ENCODE data around the gene RNF10. TPM values are rescaled to one million over a fixed set of nuclear protein-coding genes. Genes with fewer than 3 reads are reported as not detected.
A peak's percentile ranks its signal among the peaks of the same experiment; 100 is the strongest.
"Not testable (repeated sequence)": the region's sequence is repeated elsewhere in the genome, so short reads cannot be mapped to it uniquely, and the experiment has no call there.

Gene RNF10
- polyA plus RNA-seq, 1 donor from 2014 or later, result 111 TPM

DNA sequence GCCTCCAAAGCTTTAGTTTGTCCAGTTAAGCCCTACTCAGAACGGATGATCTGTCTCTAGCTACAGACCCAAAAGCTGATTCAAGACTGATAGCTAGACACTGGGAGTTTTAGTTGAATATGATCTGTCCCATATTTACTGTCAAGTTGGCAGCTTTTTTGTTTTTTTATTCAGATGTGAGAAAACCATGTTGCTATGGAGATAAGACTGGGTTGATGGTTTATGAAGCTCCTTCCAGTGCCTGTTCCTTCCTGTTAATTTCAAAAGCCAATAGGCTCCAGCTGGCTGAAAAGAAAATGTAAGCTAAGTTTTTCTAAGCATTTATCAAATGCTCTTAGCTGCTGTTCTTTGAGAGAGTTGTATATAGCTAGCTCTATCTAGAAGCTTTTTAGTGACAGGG lies 33.6 kb upstream of the RNF10 start:
- no peaks in the 10 kb centered on the region for H3K9me3 Mint-ChIP-seq
- H3K4me1 Mint-ChIP-seq, result peaks cover 13 to 21% (median 20%) of the 10 kb centered on the region in 3 donors
- H3K4me3 Mint-ChIP-seq, result peak overlapping the region in 1 of 4 donors; percentile 57
- no peaks in the 10 kb centered on the region for H3K27me3 Mint-ChIP-seq
- peaks cover 4% of the 10 kb centered on the region for H3K36me3 Mint-ChIP-seq
- H3K27ac Mint-ChIP-seq, result no peak overlapping the region

DNA sequence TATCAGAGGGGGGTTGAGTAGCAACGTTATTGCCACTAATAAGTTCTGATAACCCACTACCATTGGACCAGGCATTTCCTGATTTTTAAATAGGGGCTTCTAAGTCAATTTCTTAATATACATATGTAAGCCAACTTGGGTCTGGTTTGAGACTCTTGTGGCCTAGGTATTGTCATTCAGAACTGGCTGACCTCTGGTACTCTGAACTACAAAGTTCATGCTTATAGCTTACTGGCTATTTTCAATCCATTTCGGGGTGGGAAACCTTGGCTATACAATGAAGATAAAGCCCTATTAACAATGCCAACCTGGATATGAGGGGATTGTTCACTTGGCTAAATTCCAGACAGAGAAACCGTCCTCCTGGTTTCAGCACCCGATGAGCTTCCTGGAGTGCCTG lies 29.6 kb upstream of the RNF10 start:
- H3K27me3 Mint-ChIP-seq, result no peaks in the 10 kb centered on the region
- no peaks in the 10 kb centered on the region for H3K4me1 Mint-ChIP-seq
- peaks cover 7% of the 10 kb centered on the region for H3K36me3 Mint-ChIP-seq
- H3K9me3 Mint-ChIP-seq, result no peaks in the 10 kb centered on the region
- peak overlapping the region in 1 of 3 donors; percentile 50 for H3K27ac Mint-ChIP-seq
- H3K4me3 Mint-ChIP-seq, result no peak overlapping the region

DNA sequence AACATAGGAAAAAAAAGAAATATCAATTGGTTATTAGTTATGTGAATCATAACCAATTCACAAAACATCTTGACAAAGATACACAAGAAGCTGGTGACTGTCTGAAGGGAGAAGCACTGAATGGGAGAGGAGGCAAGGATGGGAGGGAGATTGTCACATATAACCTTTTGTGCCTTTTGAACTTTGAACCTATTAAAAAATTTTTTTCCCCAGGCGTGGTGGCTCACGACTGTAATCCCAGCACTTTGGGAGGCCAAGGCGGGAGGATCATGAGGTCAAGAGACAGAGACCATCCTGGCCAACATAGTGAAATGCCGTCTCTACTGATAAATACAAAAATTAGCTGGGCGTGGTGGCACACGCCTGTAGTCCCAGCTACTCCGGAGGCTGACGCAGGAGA lies 25.6 kb upstream of the RNF10 start:
- Mint-ChIP-seq H3K27me3 (no peaks in the 10 kb centered on the region), H3K36me3 (peaks cover 7% of the 10 kb centered on the region), H3K27ac (no peak overlapping the region), H3K4me1 (no peaks in the 10 kb centered on the region), H3K4me3 (no peak overlapping the region), H3K9me3 (no peaks in the 10 kb centered on the region)

DNA sequence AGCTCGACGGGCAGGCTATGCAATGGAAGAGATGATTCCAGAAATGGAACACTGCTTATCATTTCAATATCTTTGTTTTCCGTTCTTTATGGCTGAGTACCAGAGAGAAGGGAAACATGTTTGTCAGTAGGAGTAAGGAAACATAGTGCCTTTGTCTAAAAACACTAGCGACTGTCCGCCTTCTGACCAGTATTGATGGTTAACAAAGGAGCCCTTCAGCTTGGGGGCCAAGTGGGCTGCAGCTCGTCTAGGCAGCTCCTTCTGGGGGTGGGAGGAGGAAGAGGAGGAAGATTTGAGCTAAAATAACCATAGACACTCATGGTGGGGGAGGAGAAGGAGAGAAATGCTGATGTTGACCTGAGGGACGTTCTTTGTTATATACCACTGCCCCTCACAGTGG lies 20.2 kb upstream of the RNF10 start:
- Mint-ChIP-seq H3K9me3 (no peaks in the 10 kb centered on the region), H3K27ac (peak overlapping the region in 1 of 3 donors; percentile 7), H3K4me1 (no peaks in the 10 kb centered on the region), H3K36me3 (peaks cover 4% of the 10 kb centered on the region), H3K27me3 (no peaks in the 10 kb centered on the region), H3K4me3 (no peak overlapping the region)

DNA sequence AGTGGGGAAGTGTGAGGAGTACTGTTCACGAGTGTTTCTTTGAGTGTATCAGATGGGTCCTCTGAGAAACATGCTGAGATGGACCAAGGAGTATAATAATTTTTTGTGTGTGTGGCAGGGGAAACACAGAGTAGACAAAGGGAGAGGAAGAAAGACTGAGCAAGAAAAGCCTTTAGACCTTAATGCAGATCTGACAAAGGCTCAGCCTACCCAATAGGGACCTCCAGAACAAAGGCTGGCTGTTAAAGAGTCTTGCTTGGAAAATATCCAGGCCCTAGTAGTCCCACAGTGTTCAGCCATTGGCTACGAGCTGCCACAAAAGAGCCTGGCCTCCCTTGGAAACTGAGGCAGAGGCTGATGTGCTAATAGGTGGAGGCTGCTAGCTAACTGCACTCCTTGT lies 18.7 kb upstream of the RNF10 start:
- H3K4me1 Mint-ChIP-seq, result no peaks in the 10 kb centered on the region
- H3K27ac Mint-ChIP-seq, result no peak overlapping the region
- peaks cover 4% of the 10 kb centered on the region for H3K36me3 Mint-ChIP-seq
- H3K9me3 Mint-ChIP-seq, result no peaks in the 10 kb centered on the region
- H3K4me3 Mint-ChIP-seq, result no peak overlapping the region
- H3K27me3 Mint-ChIP-seq, result no peaks in the 10 kb centered on the region

DNA sequence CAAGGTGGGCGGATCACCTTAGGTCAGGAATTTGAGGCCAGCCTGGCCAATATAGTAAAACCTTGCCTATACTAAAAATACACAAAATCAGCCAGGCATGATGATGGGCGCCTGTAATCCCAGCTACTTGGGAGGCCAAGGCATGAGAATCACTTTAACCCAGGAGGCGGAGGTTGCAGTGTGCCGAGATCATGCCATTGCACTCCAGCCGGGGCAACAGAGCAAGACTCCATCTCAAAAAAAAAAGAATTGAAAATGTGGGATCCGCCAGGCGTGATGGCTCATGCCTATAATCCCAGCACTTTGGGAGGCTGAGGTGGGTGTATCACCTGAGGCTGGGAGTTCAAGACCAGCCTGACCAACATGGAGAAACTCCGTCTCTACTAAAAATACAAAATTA lies 14.8 kb upstream of the RNF10 start:
- H3K4me3 Mint-ChIP-seq, H3K4me1 Mint-ChIP-seq, H3K27ac Mint-ChIP-seq, H3K27me3 Mint-ChIP-seq, H3K9me3 Mint-ChIP-seq, H3K36me3 Mint-ChIP-seq: not testable (repeated sequence)

DNA sequence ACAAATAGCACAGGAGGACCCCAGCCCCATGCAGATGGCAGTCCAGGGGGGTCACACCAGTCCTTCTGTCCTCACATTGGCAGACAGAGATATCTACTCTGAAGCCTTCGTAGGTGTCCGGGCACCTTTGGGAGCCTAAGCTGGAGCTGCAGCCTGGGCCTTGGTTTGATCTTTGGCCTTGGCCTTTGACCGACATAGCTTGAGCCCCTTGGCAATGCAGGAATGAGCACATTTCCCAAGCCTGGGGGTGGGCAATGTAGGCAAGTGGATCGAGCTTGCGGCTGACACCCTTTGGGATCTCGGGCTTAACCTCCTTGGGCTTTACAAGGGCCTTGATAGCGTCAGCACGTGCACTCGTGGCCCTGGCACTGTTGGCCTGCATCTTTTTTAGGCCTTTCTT lies 11.6 kb upstream of the RNF10 start:
- H3K4me1 Mint-ChIP-seq, result peaks cover 2 to 6% (median 4%) of the 10 kb centered on the region in 3 donors
- H3K9me3 Mint-ChIP-seq, result no peaks in the 10 kb centered on the region
- H3K4me3 Mint-ChIP-seq, result no peak overlapping the region
- no peaks in the 10 kb centered on the region for H3K27me3 Mint-ChIP-seq
- H3K36me3 Mint-ChIP-seq, result peaks cover 6% of the 10 kb centered on the region
- H3K27ac Mint-ChIP-seq, result no peak overlapping the region

DNA sequence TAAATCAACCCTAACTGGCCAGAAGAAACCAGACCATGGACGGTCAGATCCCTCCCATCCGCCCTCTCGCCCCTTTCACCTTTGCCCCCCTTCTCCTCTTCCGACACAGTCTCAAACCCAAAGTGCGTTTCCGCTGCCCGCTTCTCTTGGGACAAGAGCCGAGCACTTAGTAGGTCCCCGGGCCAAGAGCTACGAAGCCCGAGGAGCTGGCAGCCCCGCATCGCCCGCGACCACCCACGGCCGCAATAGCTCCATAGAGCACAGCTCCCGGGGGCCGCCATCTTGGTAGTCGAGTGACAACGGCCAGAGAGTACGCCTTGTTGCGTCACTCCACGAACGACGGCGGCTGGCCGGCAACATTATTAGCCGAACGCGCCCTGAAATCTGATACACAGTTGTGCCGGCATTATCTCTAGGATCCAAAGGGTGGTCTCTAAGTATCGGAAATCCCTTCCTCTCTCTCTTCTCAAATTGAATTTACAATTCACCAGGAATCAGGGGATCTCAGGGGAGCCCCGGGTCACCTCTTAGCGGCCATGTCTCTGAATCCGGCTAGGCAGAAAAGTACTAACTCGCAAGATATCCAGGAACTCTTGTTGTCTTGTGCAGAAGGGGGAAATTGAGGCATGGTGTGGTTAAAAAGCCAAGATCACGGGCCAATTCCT lies 5.2 kb upstream of the RNF10 start, which contains the start of gene COQ5:
TSS of gene COQ5 (minus strand) at position 298 of the 665 bp plus-strand sequence. CDS start at position 281, 17 bp downstream.
- H3K4me1 Mint-ChIP-seq, result peaks cover 15 to 26% (median 16%) of the 10 kb centered on the region in 3 donors
- peaks cover 6% of the 10 kb centered on the region for H3K36me3 Mint-ChIP-seq
- H3K27ac Mint-ChIP-seq, result peak within 1 kb of the TSS; percentile 98 to 99 (median 99)
- H3K4me3 Mint-ChIP-seq, result peak within 1 kb of the TSS; percentile 99 to 100 (median 100)
- H3K27me3 Mint-ChIP-seq, result no peaks in the 10 kb centered on the region
- no peaks in the 10 kb centered on the region for H3K9me3 Mint-ChIP-seq

DNA sequence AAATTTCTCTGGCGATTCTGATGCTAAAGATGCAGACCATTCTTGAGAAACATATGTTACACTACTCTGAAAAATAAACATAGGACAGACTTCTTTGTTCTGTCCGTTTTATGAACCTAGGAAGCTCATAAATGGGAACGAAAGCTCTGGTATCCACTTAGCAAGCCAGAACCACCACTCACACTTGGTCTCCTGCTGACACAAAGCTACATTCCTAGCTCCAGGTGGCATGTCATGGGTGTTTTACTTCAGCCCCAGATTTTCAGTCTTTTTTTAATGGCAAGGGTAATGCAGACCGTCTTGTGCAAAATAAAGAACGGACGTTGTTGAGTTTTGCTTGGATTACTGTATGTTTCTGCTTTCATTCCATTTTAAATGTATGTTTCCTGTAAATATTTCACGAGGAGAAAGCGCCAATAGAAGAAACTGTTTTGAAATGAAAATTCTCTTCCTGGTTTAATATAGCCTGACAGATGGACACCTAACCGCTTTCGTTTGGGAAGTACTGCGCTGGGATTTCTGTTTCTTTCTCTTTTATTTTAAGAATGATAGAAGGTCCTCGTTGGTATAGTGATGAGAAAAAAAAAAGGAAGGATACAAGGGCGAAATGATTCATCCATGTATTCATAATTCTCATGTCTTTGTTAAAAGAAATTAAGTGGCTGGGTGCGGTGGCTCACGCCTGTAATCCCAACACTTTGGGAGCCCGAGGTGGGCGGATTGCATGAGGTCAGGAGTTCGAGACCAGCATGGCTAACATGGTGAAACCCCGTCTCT lies 4.3 kb upstream of the RNF10 start:
- H3K9me3 Mint-ChIP-seq, result no peaks in the 10 kb centered on the region
- peak overlapping the region; percentile 99 to 100 (median 100) for H3K4me3 Mint-ChIP-seq
- peaks cover 14 to 29% (median 17%) of the 10 kb centered on the region in 3 donors for H3K4me1 Mint-ChIP-seq
- peak overlapping the region; percentile 98 to 99 (median 99) for H3K27ac Mint-ChIP-seq
- H3K27me3 Mint-ChIP-seq, result no peaks in the 10 kb centered on the region
- peaks cover 5% of the 10 kb centered on the region for H3K36me3 Mint-ChIP-seq

DNA sequence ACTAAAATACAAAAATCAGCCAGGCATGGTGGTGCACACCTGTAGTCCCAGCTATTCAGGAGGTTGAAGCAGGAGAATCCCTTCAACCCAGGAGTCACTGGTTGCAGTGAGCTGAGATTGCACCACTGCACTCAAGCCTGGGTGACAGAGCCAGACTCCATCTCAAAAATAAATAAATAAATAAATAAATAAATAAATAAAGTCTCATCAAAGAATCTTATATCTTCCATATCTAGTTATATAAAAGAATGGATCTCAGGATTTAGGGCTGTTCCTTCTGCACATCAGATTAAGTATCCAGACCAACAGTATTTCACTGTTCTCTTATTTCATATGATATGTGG lies 3.8 kb upstream of the RNF10 start:
- peak overlapping the region; percentile 99 to 100 (median 100) for H3K4me3 Mint-ChIP-seq
- peaks cover 14 to 29% (median 21%) of the 10 kb centered on the region in 3 donors for H3K4me1 Mint-ChIP-seq
- not testable (repeated sequence) for H3K9me3 Mint-ChIP-seq, H3K27me3 Mint-ChIP-seq, H3K36me3 Mint-ChIP-seq
- H3K27ac Mint-ChIP-seq, result peak overlapping the region; percentile 98 to 99 (median 99)

DNA sequence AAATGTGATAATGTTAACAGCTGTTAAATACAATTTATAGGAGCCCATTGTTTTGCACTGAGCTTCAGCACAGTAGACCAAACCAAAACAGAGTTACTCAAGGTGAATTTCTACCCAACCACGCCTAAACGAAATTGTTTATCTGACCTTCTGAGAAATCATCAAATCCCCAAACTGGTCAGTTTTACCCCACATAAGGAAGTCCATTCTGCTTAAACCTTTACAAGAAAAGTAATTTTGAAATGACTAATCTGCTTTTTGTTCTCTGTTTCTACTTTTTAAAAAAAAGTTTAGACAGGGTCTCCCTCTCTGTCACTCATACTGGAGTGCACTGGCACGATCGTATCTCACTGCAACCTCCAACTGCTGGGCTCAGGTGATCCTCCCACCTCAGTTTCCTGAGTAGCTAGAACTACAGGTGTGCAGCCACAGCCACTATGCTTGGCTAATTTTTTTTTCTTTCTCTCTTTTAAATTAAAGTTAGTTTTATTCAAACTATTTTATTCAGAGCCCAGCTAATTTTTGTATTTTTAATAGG lies 1.4 kb upstream of the RNF10 start:
- peaks cover 32 to 41% (median 38%) of the 10 kb centered on the region in 3 donors for H3K4me1 Mint-ChIP-seq
- H3K27me3 Mint-ChIP-seq, result no peaks in the 10 kb centered on the region
- peak overlapping the region in 3 of 4 donors; percentile 33 to 79 (median 60) for H3K4me3 Mint-ChIP-seq
- no peaks in the 10 kb centered on the region for H3K9me3 Mint-ChIP-seq
- H3K27ac Mint-ChIP-seq, result peak overlapping the region in 1 of 3 donors; percentile 88
- peaks cover 2% of the 10 kb centered on the region for H3K36me3 Mint-ChIP-seq

DNA sequence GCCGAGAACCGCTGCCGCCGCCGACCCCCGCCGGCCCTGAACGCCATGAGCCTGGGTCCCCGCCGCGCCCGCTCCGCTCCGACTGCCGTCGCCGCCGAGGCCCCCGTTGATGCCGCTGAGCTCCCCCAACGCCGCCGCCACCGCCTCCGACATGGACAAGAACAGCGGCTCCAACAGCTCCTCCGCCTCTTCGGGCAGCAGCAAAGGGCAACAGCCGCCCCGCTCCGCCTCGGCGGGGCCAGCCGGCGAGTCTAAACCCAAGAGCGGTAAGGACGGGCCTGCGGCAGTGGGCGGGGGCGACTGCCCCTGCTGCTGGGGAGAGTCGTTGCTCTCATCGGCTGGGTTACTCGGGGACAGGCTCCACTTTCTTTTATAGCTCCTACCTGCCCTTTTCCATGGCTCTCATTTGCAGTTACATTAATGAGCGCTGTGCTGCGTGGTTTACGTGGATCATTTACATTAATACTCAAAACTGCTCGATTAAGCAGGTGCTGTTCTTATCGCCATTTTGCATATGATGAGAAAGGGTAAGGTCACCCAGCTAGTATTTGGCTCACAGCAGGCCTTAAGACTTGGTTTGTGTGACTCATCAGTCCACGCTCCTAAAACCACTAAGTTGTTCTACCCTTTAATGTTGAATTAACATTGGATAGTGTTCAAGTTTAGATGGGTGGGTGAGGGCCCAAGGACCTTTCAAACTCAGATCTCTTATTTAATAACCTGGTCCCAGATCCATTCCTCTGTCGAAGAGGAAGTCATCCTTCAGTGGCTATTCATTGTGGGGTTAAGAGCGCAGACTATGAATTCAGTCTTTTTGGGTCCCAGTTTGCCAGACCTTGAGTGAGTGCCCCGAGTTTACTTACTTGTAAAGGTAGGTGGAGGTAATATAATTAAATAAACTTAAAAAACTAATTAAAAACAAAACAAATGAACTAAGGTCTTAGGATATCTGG lies 823 bp downstream of the RNF10 start:
- H3K9me3 Mint-ChIP-seq, result no peaks in the 10 kb centered on the region
- H3K27ac Mint-ChIP-seq, result peak overlapping the region; percentile 91 to 97 (median 97)
- peak overlapping the region; percentile 93 to 99 (median 95) for H3K4me3 Mint-ChIP-seq
- H3K4me1 Mint-ChIP-seq, result peaks cover 41 to 49% (median 46%) of the 10 kb centered on the region in 3 donors
- H3K27me3 Mint-ChIP-seq, result no peaks in the 10 kb centered on the region
- H3K36me3 Mint-ChIP-seq, result no peaks in the 10 kb centered on the region

DNA sequence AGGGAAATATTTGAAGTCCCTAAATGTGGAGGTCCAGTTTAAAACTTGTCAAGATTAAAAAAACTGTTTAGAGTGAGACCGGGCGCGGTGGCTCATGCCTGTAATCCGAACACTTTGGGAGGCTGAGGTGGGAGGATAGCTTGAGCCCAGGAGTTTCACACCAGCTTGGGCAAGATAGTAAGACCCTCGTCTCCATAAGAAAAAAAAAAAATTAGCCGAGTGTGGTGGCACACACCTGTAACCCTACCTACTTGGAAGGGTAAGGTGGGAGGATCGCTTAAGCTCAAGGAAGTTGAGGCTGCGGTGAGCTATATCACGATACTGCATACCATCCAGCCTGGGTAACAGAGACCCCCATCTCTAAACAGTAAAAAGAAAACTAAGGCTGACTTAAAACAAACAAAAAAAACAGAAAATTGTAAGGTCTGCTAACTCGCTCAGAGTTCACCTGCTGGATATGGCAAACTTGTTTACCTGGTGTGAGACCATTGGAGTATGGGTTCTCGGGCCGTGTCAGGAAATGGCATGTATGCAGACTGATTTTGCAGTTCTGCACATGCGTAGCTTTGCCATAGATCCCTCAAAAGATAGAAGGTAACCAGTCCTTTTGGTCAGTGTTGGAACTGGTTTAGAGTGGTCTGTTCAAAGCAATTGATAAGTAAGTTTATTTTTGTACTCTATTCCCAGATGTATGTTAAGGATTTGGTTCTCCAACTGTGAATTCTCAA lies 2.1 kb downstream of the RNF10 start:
- Mint-ChIP-seq H3K27ac (peak overlapping the region; percentile 10 to 91 (median 86)), H3K36me3 (no peaks in the 10 kb centered on the region), H3K27me3 (no peaks in the 10 kb centered on the region), H3K4me1 (peaks cover 43 to 53% (median 47%) of the 10 kb centered on the region in 3 donors), H3K4me3 (peak overlapping the region; percentile 93 to 99 (median 95)), H3K9me3 (no peaks in the 10 kb centered on the region)

DNA sequence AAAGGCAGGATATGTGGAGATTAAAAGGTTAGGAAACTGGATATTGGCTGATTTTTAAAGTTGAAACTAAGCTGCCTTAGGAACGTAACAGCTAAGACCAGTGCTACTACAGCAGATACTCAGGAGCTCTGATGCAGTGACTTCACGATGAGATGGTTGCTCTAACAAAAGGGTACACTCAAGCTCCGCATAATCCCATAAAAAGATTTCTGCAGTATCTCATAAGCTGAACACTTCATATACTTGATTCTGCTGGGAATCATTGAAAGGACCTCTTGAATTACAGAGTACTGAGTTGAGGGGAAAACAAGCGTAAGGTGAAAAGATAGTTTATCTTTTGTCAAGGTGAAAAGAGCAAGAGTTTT lies 3.7 kb downstream of the RNF10 start:
- Mint-ChIP-seq H3K27me3 (no peaks in the 10 kb centered on the region), H3K36me3 (no peaks in the 10 kb centered on the region), H3K4me3 (peak overlapping the region; percentile 54 to 94 (median 86)), H3K4me1 (peaks cover 43 to 56% (median 49%) of the 10 kb centered on the region in 3 donors), H3K9me3 (no peaks in the 10 kb centered on the region), H3K27ac (peak overlapping the region in 2 of 3 donors; percentile 11 to 91)

Data from IgD-negative memory B cell (primary cell).